ENCODE measurements around the gene PTPRC.

DNA sequence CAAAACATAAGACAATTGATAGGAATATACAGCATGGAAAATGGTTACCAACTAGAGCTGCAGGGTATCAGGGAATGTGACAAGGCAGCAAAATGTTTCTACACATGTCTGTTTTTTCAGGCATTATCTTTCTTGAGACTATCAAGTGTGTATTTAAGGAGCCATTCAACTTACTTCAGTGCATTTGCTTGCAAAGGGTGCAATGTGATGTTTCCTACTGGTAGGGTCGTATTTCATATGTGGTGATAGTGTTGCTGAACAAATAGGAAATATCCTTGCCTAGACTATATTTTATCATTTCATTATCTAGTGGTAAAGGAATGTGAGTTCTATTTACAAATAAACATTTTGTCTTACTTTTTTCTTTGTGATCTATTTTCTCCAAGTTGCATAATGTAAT is 42.4 kb downstream of the PTPRC start:
- TF ChIP-seq, protein P1, sequence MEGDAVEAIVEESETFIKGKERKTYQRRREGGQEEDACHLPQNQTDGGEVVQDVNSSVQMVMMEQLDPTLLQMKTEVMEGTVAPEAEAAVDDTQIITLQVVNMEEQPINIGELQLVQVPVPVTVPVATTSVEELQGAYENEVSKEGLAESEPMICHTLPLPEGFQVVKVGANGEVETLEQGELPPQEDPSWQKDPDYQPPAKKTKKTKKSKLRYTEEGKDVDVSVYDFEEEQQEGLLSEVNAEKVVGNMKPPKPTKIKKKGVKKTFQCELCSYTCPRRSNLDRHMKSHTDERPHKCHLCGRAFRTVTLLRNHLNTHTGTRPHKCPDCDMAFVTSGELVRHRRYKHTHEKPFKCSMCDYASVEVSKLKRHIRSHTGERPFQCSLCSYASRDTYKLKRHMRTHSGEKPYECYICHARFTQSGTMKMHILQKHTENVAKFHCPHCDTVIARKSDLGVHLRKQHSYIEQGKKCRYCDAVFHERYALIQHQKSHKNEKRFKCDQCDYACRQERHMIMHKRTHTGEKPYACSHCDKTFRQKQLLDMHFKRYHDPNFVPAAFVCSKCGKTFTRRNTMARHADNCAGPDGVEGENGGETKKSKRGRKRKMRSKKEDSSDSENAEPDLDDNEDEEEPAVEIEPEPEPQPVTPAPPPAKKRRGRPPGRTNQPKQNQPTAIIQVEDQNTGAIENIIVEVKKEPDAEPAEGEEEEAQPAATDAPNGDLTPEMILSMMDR (conservative IDR thresholded peaks at IDR 0.05; ENCODE audit: low read depth, low read length) = no peak
- no peak for TF ChIP-seq EZH2 (IDR thresholded peaks at IDR 0.05; ENCODE audit: borderline replicate concordance, low read depth, low read length, poor library complexity, severe bottlenecking)

All from A673 (cell line).